Mucosa of stomach (tissue), 1 donor: ENCODE data around the gene ELMO1.

ENCODE experiments used
- H3K27me3 ChIP-seq: one replicate; pipeline ENCODE4 v1.7.0; 2013; ENCODE audit warnings: mild to moderate bottlenecking, low read length; ENCODE audit not compliant: control insufficient read depth, insufficient read depth
- H3K36me3 ChIP-seq: one replicate; pipeline ENCODE4 v1.7.0; 2013; ENCODE audit warnings: low read length; ENCODE audit not compliant: control insufficient read depth, insufficient read depth
- H3K4me1 ChIP-seq: one replicate; pipeline ENCODE4 v1.7.0; 2013; ENCODE audit warnings: mild to moderate bottlenecking, low read length; ENCODE audit not compliant: control insufficient read depth, insufficient read depth
- H3K4me3 ChIP-seq: one replicate; pipeline ENCODE4 v1.7.0; 2013; ENCODE audit warnings: low read length
- H3K9ac ChIP-seq: one replicate; pipeline ENCODE4 v1.7.0; 2013; ENCODE audit warnings: mild to moderate bottlenecking, low read length, moderate library complexity
- H3K9me3 ChIP-seq: one replicate; pipeline ENCODE4 v1.7.0; 2013; ENCODE audit warnings: mild to moderate bottlenecking, low read length, moderate library complexity; ENCODE audit not compliant: control insufficient read depth
- donor health status: Pancreatic carcinoma.

ELMO1 gene

GRCh38 chr7:37482953-37483352 is 34.3 kb upstream of the ELMO1 start:
- H3K4me1 ChIP-seq: no peaks in the 10 kb centered on the region
- H3K4me3 ChIP-seq: no peak overlapping the region
- H3K9ac ChIP-seq: no peak overlapping the region
- no peaks in the 10 kb centered on the region for H3K36me3 ChIP-seq
- no peaks in the 10 kb centered on the region for H3K27me3 ChIP-seq
- H3K9me3 ChIP-seq: no peaks in the 10 kb centered on the region

DNA sequence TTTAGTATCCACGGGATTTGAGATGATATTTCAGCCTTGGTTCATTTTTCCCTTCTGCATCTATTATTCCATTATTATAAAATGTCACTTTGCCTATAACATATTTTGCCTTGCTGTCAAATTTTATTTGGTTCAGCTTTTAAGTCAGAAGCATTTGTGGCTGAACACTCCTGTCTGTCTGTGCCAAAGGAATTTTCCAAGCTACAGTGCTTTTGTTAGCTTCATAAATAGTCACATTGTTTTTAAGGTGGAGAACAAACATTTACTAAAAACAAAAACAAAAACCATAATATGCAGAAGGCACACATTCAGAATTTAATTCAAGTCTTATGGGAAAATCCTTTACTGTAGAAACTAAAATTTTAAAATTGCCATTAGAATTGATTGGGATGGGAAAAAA is 33.8 kb upstream of the ELMO1 start:
- Histone ChIP-seq H3K4me3 (no peak overlapping the region), H3K9ac (no peak overlapping the region), H3K9me3 (no peaks in the 10 kb centered on the region), H3K27me3 (no peaks in the 10 kb centered on the region), H3K4me1 (no peaks in the 10 kb centered on the region), H3K36me3 (no peaks in the 10 kb centered on the region)

GRCh38 chr7:37481722-37482288 is 33.1 kb upstream of the ELMO1 start:
- Histone ChIP-seq H3K9ac (no peak overlapping the region), H3K36me3 (no peaks in the 10 kb centered on the region), H3K4me3 (no peak overlapping the region), H3K4me1 (no peaks in the 10 kb centered on the region), H3K27me3 (no peaks in the 10 kb centered on the region), H3K9me3 (no peaks in the 10 kb centered on the region)

GRCh38 chr7:37481154-37481553 is 32.5 kb upstream of the ELMO1 start:
- no peaks in the 10 kb centered on the region for H3K36me3 ChIP-seq
- no peak overlapping the region for H3K9ac ChIP-seq
- no peaks in the 10 kb centered on the region for H3K9me3 ChIP-seq
- H3K4me1 ChIP-seq: no peaks in the 10 kb centered on the region
- H3K4me3 ChIP-seq: no peak overlapping the region
- no peaks in the 10 kb centered on the region for H3K27me3 ChIP-seq

DNA sequence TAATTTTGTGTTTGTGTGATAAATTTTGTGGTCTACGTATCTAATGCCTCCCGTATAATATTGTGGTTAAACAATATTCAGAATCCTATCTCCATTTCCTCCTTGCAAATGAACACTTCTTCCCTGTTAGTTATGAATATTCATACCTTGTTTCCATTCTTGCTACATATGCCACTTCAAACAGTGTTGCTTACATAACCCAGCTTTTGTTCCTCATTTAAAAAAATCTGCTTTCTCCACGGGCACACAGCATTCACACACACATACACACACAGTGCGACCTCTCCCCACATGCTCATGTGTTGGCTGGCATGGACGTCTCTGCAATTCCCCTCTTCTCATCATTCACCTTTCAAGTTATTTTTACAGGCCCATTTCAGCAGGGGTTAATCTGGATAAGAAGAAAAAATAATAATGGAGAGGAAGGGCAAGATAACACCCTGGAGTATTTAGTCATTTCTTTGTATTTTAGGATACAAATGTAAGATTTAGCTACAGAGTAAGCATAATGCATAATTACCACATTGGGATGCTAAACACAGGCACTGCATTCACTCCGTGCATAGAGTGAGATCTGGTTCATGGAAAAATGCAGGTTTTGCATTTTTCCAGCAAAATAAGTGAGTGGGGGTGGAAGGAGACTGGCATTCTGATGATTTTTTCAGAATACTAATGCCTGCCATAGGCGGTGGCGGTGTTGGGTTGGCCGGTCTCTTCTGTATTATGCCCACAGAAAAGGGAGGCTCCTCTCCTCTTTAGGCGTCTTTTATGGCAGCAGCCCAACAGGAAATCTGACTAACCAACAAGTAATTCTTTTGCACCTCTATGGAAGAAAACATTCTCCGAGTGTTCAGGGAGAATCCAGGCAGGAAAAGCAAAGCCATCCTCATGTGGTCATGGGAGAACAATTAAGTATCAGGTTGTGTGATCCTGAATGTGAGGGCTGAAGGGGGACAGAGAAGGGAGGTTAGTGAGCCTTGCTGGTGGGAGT is 31.7 kb upstream of the ELMO1 start:
- Histone ChIP-seq H3K9ac (no peak overlapping the region), H3K36me3 (no peaks in the 10 kb centered on the region), H3K27me3 (no peaks in the 10 kb centered on the region), H3K4me3 (no peak overlapping the region), H3K9me3 (no peaks in the 10 kb centered on the region), H3K4me1 (no peaks in the 10 kb centered on the region)

DNA sequence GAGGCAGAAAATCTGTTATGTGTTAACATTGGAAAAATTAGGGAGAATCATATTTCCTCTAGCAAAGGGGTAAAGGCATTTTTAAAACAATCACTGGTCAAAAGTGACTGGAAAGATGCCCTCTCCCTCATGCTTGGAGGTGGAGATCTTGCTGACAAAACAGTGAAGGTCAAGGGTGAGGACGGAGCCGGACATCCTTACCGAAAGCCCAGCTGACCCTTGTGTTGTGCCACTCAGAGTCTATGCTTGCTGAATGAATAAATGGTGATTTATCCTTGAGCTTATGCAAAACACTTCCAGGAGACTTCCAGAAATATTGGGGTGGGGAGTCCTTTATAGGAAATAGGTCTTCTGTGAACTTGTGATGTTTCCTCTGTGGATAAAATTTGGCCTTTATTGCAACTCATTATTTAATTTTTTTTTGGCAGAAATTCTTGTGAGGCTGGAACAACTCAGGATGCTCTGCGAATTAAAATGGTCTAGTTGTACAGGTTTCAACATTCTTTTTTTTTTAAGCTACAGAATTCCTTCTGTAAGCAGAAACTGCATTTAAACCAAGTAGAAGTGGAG is 28.3 kb upstream of the ELMO1 start:
- Histone ChIP-seq H3K4me1 (no peaks in the 10 kb centered on the region), H3K36me3 (no peaks in the 10 kb centered on the region), H3K9ac (no peak overlapping the region), H3K4me3 (no peak overlapping the region), H3K9me3 (no peaks in the 10 kb centered on the region), H3K27me3 (no peaks in the 10 kb centered on the region)

- H3K27me3 ChIP-seq: no peaks in the 10 kb centered on the region
- H3K4me3 ChIP-seq: no peak overlapping the region
- no peaks in the 10 kb centered on the region for H3K36me3 ChIP-seq
- no peak overlapping the region for H3K9ac ChIP-seq
- H3K9me3 ChIP-seq: no peaks in the 10 kb centered on the region
- H3K4me1 ChIP-seq: no peaks in the 10 kb centered on the region
Observed at GRCh38 chr7:37476428-37476827, 27.8 kb upstream of the ELMO1 start.

DNA sequence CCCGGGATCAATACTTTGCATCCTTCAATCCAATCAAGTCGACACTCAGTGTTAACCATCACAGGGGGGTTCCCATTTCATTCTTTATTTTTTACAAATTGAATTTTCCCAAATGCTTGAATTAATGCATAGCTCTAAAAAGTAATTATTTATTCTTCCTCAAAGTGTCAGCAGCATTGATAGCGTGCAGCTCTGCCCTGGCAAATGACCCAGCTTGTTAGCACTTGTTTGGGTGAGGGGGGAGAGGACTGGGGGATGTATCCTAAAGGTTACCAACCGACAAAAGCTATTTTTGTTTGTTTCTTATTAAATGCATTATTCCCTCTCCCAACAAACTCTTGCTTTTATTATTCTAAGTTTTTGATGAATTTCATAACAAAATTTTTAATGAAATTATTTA is 27.0 kb upstream of the ELMO1 start:
- Histone ChIP-seq H3K4me1 (no peaks in the 10 kb centered on the region), H3K9ac (no peak overlapping the region), H3K36me3 (no peaks in the 10 kb centered on the region), H3K4me3 (no peak overlapping the region), H3K27me3 (no peaks in the 10 kb centered on the region), H3K9me3 (no peaks in the 10 kb centered on the region)

- no peaks in the 10 kb centered on the region for H3K27me3 ChIP-seq
- H3K36me3 ChIP-seq: no peaks in the 10 kb centered on the region
- H3K9me3 ChIP-seq: no peaks in the 10 kb centered on the region
- H3K4me3 ChIP-seq: no peak overlapping the region
- H3K9ac ChIP-seq: no peak overlapping the region
- H3K4me1 ChIP-seq: no peaks in the 10 kb centered on the region
Observed at GRCh38 chr7:37471619-37472018, 23.0 kb upstream of the ELMO1 start.

GRCh38 chr7:37467002-37467401 is 18.3 kb upstream of the ELMO1 start:
- H3K4me3 ChIP-seq: no peak overlapping the region
- H3K27me3 ChIP-seq: no peaks in the 10 kb centered on the region
- H3K4me1 ChIP-seq: no peaks in the 10 kb centered on the region
- no peaks in the 10 kb centered on the region for H3K36me3 ChIP-seq
- no peak overlapping the region for H3K9ac ChIP-seq
- H3K9me3 ChIP-seq: no peaks in the 10 kb centered on the region

DNA sequence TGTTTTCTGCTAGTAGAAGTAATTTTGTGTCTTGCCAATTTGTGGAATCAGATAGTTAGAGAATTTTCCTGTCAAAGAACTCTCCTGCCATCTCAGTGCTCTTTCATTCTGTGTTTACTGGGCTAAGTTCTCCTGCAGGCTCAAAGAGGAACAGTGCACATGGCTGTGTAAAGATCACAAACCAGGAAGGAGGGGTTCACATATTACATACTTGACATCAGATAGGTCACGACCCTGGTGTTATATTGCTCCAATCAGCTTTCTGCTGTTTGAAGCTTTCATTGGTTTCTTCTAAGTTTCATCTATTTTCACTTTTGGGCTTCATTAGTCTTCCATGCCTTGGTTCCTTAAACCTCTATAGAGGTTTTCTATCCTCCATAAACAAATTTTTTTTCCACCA is 13.5 kb upstream of the ELMO1 start:
- no peaks in the 10 kb centered on the region for H3K36me3 ChIP-seq
- H3K27me3 ChIP-seq: no peaks in the 10 kb centered on the region
- no peak overlapping the region for H3K9ac ChIP-seq
- no peaks in the 10 kb centered on the region for H3K4me1 ChIP-seq
- no peaks in the 10 kb centered on the region for H3K9me3 ChIP-seq
- H3K4me3 ChIP-seq: no peak overlapping the region

- Histone ChIP-seq H3K4me3 (no peak overlapping the region), H3K36me3 (no peaks in the 10 kb centered on the region), H3K27me3 (no peaks in the 10 kb centered on the region), H3K9ac (no peak overlapping the region), H3K9me3 (no peaks in the 10 kb centered on the region), H3K4me1 (no peaks in the 10 kb centered on the region)
Observed at GRCh38 chr7:37455081-37455480, 6.4 kb upstream of the ELMO1 start.
